HG03565 (cell line): ENCODE results near the gene SFXN1.

Experiments used
- ATAC-seq: cut with Tn5 transposase; IDR thresholded peaks from one replicate; pipeline ENCODE4 v1.9.1; 2021; ENCODE audit warnings: mild to moderate bottlenecking, moderate library complexity; ENCODE audit not compliant: unreplicated experiment

SFXN1 gene

DNA sequence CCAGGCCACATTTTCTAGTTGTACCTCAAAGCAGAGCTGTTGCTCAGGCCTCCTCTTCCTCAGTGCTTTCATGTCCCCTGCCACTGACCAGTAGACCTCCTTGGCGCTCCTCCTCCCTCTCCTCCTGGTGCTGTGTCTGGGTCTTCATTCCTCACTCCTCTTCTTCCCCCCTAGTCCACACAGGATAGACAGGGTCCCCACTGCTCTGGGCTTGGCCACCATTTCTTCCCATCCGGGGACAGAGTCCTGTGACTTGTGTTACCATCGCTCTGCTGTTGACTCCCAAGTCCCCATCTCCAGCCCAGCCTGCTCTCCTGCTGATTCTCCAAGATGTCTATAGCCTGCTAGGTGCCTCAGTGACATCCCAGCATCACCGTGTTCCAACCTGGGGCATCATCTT, 91.3 kb downstream of the SFXN1 start:
- no peak for ATAC-seq

DNA sequence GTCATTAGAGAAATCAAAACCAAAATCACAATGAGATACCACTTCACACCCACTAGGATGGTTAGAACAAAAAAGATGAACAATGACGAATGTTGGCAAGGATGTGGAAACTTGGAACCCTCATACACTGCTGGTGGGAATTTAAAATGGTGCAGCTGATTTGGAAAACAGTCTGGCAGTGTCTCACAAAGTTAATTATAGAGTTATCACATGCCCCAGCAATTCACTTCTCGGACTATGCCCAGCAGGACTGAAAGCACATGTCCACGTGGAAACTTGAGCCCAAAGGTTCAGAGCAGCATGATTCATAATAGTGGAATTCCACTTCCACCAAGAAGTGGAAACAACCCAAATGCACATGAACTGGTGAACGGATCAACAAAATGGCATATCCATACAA, 94.5 kb downstream of the SFXN1 start:
- no peak for ATAC-seq

- ATAC-seq: no peak
Observed at GRCh38 chr5:175573493-175574269, 95.3 kb downstream of the SFXN1 start.

DNA sequence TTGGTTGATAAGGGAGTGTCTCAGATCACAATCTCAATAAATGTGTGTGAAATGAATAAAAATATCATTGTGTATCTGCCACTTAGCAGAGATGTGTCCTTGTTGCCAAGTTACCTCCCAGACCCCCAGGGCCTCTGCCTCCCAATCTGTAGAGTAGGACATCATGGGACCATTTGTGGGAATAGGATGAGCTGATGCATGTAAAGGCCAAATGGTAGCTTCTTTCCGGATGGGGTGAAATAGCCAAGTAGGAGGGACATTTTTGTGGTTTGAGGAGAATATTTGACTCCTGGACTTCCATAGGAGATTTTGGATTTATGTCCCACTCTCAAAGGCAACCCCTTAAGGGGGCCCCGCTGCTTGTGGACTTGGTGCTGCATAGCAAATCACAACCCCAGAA, 96.9 kb downstream of the SFXN1 start:
- ATAC-seq: no peak

DNA sequence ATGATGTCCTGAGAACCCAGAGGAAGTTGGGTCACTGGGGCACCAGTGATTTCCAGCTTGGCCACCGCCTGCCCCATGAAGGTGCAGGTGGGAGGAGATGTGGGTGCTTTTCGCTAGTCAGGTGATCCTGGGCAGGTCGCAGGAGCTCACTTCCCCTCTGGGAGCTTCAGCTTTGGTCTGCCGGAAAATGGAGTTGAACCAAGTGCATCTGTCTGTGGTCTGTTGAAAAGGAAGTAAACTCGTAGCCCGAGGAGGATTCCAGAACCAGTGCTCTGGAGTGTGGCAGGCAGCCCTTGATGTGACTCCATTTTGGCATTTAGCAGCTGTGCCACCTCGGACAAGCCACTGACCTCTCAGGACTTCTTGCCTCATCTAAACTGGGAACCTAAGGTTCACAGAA, 97.7 kb downstream of the SFXN1 start:
- no peak for ATAC-seq

- no peak for ATAC-seq
Observed at GRCh38 chr5:175576591-175576990, 98.2 kb downstream of the SFXN1 start.
